Measurements from ENCODE around the gene VIP.

Gene VIP

DNA sequence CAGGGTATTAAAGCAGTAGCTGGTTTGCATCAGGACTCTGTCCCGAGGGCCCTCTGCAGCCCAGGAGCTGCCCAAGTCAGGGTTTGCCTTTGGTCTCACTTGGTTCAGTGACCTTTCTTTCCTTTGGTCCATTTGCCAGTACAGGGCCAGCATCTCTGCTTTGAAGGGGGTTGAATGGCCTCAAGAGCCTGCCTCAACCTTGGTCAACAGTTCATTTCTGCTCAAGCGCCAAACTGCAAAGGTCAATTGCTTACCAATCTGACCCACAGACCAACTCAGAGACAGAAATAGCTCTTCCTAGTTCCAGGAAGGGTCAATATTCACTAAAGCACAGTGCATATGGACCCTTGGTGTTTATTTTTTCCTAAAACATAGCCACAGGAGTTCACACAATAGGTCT lies 19.4 kb downstream of the VIP start:
- Histone ChIP-seq H3K4me3 (ENCODE audit: low read length) (no peak overlapping the region), H4K20me1 (ENCODE audit: control insufficient read depth, insufficient read depth, low read depth, low read length) (no peaks in the 10 kb centered on the region), H3K27me3 (ENCODE audit: control insufficient read depth, low read length) (no peaks in the 10 kb centered on the region), H3F3A (ENCODE audit: control insufficient read depth, insufficient read depth) (no peaks in the 10 kb centered on the region), H3K4me2 (ENCODE audit: low read length) (no peak overlapping the region), H3K27ac (ENCODE audit: low read depth, low read length) (no peak overlapping the region), H3K36me3 (ENCODE audit: control insufficient read depth, low read length) (no peaks in the 10 kb centered on the region), H3K9me3 (ENCODE audit: control insufficient read depth, insufficient read depth, low read length) (no peaks in the 10 kb centered on the region), H3K4me1 (ENCODE audit: control insufficient read depth, low read length) (no peaks in the 10 kb centered on the region), H3K9me2 (replicated peaks; ENCODE audit: control insufficient read depth, low read length) (no peaks in the 10 kb centered on the region), H3K79me2 (ENCODE audit: control insufficient read depth, low read length) (no peaks in the 10 kb centered on the region)
- TF ChIP-seq, protein P1, sequence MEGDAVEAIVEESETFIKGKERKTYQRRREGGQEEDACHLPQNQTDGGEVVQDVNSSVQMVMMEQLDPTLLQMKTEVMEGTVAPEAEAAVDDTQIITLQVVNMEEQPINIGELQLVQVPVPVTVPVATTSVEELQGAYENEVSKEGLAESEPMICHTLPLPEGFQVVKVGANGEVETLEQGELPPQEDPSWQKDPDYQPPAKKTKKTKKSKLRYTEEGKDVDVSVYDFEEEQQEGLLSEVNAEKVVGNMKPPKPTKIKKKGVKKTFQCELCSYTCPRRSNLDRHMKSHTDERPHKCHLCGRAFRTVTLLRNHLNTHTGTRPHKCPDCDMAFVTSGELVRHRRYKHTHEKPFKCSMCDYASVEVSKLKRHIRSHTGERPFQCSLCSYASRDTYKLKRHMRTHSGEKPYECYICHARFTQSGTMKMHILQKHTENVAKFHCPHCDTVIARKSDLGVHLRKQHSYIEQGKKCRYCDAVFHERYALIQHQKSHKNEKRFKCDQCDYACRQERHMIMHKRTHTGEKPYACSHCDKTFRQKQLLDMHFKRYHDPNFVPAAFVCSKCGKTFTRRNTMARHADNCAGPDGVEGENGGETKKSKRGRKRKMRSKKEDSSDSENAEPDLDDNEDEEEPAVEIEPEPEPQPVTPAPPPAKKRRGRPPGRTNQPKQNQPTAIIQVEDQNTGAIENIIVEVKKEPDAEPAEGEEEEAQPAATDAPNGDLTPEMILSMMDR (IDR thresholded peaks at IDR 0.05; ENCODE audit: low read depth, low read length, poor library complexity, severe bottlenecking) = no peak
- TF ChIP-seq EZH2phosphoT487 (IDR thresholded peaks at IDR 0.05; ENCODE audit: borderline replicate concordance, low read length) = no peak

DNA sequence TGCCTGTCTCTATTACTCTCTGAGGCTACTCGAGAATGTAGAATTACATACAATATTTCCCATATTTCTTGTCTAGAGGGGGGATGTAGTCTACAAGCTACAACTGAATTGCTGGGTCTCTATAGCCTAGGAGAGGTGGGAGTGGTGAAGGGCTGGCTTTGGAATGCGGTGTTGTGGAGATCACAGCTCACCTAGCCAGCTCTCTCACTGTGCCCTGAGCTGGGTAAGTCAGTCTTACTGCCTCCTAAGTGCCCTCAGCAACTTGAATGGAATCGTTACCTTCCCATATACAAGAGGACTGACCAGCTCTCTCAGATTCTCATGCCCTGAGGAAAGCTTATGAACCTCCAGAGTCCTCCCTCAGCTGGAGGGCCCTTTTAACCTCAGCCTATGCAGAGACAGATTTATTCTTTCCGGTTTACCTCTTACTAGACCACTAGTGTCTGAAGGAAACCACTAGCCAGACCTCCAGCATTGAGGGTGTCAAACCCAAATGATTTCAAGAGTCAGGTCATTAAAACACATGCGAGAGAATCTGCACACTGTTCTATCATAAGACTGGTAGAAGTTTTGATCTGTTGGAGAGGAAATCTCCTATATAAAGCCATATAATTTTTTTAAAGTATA lies 20.6 kb downstream of the VIP start:
- Histone ChIP-seq H3K9me3 (ENCODE audit: control insufficient read depth, insufficient read depth, low read length) (no peaks in the 10 kb centered on the region), H3K27me3 (ENCODE audit: control insufficient read depth, low read length) (no peaks in the 10 kb centered on the region), H3K36me3 (ENCODE audit: control insufficient read depth, low read length) (no peaks in the 10 kb centered on the region), H4K20me1 (ENCODE audit: control insufficient read depth, insufficient read depth, low read depth, low read length) (no peaks in the 10 kb centered on the region), H3K4me1 (ENCODE audit: control insufficient read depth, low read length) (no peaks in the 10 kb centered on the region), H3K9me2 (replicated peaks; ENCODE audit: control insufficient read depth, low read length) (no peaks in the 10 kb centered on the region), H3F3A (ENCODE audit: control insufficient read depth, insufficient read depth) (no peaks in the 10 kb centered on the region), H3K4me3 (ENCODE audit: low read length) (no peak overlapping the region), H3K27ac (ENCODE audit: low read depth, low read length) (no peak overlapping the region), H3K79me2 (ENCODE audit: control insufficient read depth, low read length) (no peaks in the 10 kb centered on the region), H3K4me2 (ENCODE audit: low read length) (no peak overlapping the region)
- no peak for TF ChIP-seq EZH2phosphoT487 (IDR thresholded peaks at IDR 0.05; ENCODE audit: borderline replicate concordance, low read length)
- TF ChIP-seq, protein P1 (IDR thresholded peaks at IDR 0.05; ENCODE audit: low read depth, low read length, poor library complexity, severe bottlenecking) = no peak

DNA sequence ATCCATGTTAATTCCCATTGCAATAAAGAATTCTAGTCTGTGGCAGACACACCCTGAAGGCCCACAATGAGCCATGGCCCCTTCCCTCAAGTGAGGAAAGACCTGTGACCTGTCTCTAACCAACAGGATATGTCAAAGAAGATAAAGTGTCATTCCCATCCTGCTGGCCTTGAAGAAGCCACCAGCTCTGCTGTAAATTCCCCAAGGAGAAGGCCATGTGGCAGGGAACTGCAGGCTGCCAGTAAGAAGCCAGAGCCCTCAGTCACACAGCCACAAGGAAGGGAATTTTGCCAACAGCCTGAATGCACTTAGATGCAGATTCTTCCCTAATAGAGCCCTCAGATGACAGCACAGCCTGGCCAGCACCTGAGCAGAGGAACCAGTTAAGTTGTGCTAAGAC lies 24.8 kb downstream of the VIP start:
- Histone ChIP-seq H3K36me3 (ENCODE audit: control insufficient read depth, low read length) (no peaks in the 10 kb centered on the region), H3K79me2 (ENCODE audit: control insufficient read depth, low read length) (no peaks in the 10 kb centered on the region), H3K9me3 (ENCODE audit: control insufficient read depth, insufficient read depth, low read length) (no peaks in the 10 kb centered on the region), H3K27ac (ENCODE audit: low read depth, low read length) (no peak overlapping the region), H3K4me3 (ENCODE audit: low read length) (no peak overlapping the region), H4K20me1 (ENCODE audit: control insufficient read depth, insufficient read depth, low read depth, low read length) (no peaks in the 10 kb centered on the region), H3F3A (ENCODE audit: control insufficient read depth, insufficient read depth) (no peaks in the 10 kb centered on the region), H3K4me1 (ENCODE audit: control insufficient read depth, low read length) (no peaks in the 10 kb centered on the region), H3K27me3 (ENCODE audit: control insufficient read depth, low read length) (no peaks in the 10 kb centered on the region), H3K9me2 (replicated peaks; ENCODE audit: control insufficient read depth, low read length) (no peaks in the 10 kb centered on the region), H3K4me2 (ENCODE audit: low read length) (no peak overlapping the region)
- TF ChIP-seq, protein P1 (IDR thresholded peaks at IDR 0.05; ENCODE audit: low read depth, low read length, poor library complexity, severe bottlenecking) = no peak
- TF ChIP-seq EZH2phosphoT487 (IDR thresholded peaks at IDR 0.05; ENCODE audit: borderline replicate concordance, low read length) = no peak

Data from DOHH2 (cell line).